NB4 (cell line): ENCODE results near the gene BIRC3.

Experiments
- DNase-seq: peaks from one replicate; pipeline ENCODE4 v3.0.0; 2010; ENCODE audit warnings: low read depth
- H3K4me3 ChIP-seq: one replicate; pipeline ENCODE4 v1.5.1; 2011; ENCODE audit warnings: mild to moderate bottlenecking, low read depth, low read length, moderate library complexity
- MYC ChIP-seq: IDR thresholded peaks from 2 replicates; pipeline ENCODE4 v1.6.1; 2011; ENCODE audit warnings: low read depth, low read length
- POLR2A ChIP-seq: IDR thresholded peaks from 2 replicates; pipeline ENCODE4 v1.6.1; 2011; ENCODE audit warnings: mild to moderate bottlenecking; ENCODE audit not compliant: insufficient read length; ENCODE audit errors: extremely low read depth
- TF ChIP-seq, protein P1 (sequence below): IDR thresholded peaks from 2 replicates; pipeline ENCODE4 v1.6.1; 2011; ENCODE audit warnings: low read depth, low read length
- TF ChIP-seq, protein P2 (sequence below): IDR thresholded peaks from one replicate; pipeline ENCODE4 v1.5.1; 2012; ENCODE audit warnings: low read depth, low read length

BIRC3 gene

DNA sequence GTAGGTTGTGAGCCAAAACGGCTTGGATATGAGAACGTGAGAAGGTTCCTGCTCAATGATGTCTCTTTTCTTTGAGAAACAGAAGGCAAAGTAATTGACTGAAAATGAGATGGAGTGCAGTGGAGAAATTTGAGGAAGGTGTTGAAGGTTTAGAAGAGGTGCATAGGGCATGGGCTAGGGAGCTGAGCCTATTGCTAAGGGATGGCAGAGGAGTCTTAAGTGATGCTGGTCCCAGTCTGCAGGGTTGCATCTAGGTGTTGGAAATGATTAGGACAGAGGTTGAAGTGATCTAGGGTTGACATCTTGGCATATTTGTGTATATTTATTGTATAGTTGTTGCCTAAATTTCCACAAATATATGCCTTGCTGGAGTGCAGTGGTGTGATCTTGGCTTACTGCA is 2.3 kb downstream of the BIRC3 start:
- no peak overlapping the region for H3K4me3 ChIP-seq
- no peak for TF ChIP-seq POLR2A
- TF ChIP-seq, protein P1, sequence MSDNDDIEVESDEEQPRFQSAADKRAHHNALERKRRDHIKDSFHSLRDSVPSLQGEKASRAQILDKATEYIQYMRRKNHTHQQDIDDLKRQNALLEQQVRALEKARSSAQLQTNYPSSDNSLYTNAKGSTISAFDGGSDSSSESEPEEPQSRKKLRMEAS, result no peak
- TF ChIP-seq, protein P2, sequence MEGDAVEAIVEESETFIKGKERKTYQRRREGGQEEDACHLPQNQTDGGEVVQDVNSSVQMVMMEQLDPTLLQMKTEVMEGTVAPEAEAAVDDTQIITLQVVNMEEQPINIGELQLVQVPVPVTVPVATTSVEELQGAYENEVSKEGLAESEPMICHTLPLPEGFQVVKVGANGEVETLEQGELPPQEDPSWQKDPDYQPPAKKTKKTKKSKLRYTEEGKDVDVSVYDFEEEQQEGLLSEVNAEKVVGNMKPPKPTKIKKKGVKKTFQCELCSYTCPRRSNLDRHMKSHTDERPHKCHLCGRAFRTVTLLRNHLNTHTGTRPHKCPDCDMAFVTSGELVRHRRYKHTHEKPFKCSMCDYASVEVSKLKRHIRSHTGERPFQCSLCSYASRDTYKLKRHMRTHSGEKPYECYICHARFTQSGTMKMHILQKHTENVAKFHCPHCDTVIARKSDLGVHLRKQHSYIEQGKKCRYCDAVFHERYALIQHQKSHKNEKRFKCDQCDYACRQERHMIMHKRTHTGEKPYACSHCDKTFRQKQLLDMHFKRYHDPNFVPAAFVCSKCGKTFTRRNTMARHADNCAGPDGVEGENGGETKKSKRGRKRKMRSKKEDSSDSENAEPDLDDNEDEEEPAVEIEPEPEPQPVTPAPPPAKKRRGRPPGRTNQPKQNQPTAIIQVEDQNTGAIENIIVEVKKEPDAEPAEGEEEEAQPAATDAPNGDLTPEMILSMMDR, result no peak
- no peak for TF ChIP-seq MYC
- no peak for DNase-seq

DNA sequence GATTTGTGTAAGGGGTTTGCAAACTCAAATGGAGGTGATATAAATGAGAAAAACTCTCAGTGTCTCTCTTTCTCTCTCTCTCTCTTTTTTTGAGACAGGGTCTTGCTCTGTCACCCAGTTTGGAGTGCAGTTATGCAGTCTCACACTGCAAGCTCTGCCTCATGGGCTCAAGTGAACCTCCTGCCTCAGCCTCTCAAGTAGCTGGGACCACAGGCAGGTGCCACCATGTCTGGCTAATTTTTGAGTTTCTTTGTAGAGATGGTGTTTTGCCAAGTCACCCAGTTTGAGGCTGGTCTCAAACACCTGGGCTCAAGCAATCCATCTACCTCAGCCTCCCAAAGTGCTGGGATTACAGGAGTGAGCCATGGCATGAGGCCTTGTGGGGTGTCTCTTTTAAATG is 2.9 kb downstream of the BIRC3 start:
- no peak overlapping the region for H3K4me3 ChIP-seq
- no peak for DNase-seq
- TF ChIP-seq, protein P2, result no peak
- TF ChIP-seq MYC (no peak), POLR2A (no peak)
- TF ChIP-seq, protein P1, result no peak

DNA sequence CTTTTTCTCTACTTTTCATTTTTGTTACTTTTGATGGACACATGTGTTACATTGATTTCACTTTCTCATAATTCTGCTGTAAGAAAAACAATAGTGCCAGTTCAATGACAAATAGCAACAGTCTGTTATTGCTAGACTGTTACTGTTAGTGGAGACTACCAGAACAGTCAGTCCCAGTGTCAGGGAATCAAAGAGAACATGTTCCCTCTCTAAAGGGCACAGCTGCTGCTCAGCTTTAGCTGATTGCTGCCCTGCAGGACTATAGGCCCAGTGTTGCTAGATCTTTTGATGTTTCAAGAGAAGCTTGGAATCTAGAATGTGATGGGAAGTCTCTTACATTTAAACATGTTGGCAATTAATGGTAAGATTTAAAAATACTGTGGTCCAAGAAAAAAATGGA is 3.4 kb downstream of the BIRC3 start:
- no peak for DNase-seq
- no peak overlapping the region for H3K4me3 ChIP-seq
- TF ChIP-seq MYC, result no peak
- no peak for TF ChIP-seq POLR2A

DNA sequence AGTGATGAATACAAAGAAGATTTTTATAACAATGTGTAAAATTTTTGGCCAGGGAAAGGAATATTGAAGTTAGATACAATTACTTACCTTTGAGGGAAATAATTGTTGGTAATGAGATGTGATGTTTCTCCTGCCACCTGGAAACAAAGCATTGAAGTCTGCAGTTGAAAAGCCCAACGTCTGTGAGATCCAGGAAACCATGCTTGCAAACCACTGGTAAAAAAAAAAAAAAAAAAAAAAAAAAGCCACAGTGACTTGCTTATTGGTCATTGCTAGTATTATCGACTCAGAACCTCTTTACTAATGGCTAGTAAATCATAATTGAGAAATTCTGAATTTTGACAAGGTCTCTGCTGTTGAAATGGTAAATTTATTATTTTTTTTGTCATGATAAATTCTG is 5.3 kb downstream of the BIRC3 start:
- no peak for DNase-seq
- TF ChIP-seq, protein P2, result no peak
- TF ChIP-seq, protein P1, result no peak
- no peak for TF ChIP-seq MYC
- no peak for TF ChIP-seq POLR2A
- H3K4me3 ChIP-seq, result no peak overlapping the region

DNA sequence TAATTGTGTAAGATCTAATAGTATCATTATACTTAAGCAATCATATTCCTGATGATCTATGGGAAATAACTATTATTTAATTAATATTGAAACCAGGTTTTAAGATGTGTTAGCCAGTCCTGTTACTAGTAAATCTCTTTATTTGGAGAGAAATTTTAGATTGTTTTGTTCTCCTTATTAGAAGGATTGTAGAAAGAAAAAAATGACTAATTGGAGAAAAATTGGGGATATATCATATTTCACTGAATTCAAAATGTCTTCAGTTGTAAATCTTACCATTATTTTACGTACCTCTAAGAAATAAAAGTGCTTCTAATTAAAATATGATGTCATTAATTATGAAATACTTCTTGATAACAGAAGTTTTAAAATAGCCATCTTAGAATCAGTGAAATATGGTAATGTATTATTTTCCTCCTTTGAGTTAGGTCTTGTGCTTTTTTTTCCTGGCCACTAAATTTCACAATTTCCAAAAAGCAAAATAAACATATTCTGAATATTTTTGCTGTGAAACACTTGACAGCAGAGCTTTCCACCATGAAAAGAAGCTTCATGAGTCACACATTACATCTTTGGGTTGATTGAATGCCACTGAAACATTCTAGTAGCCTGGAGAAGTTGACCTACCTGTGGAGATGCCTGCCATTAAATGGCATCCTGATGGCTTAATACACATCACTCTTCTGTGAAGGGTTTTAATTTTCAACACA is 6.4 kb downstream of the BIRC3 start:
- H3K4me3 ChIP-seq, result no peak overlapping the region
- no peak for DNase-seq
- TF ChIP-seq POLR2A, result no peak
- TF ChIP-seq MYC, result no peak
- TF ChIP-seq, protein P1, result no peak
- TF ChIP-seq, protein P2, result no peak

DNA sequence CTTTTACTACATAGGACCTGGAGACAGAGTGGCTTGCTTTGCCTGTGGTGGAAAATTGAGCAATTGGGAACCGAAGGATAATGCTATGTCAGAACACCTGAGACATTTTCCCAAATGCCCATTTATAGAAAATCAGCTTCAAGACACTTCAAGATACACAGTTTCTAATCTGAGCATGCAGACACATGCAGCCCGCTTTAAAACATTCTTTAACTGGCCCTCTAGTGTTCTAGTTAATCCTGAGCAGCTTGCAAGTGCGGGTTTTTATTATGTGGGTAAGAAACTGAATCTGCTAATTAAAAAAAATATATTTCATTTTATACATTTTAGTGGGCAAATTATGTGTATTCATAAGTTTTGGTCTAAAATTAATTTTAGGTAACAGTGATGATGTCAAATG is 7.8 kb downstream of the BIRC3 start:
- TF ChIP-seq, protein P1, result no peak
- TF ChIP-seq, protein P2, result no peak
- TF ChIP-seq POLR2A, result no peak
- TF ChIP-seq MYC, result no peak
- H3K4me3 ChIP-seq, result no peak overlapping the region
- DNase-seq, result no peak
